Measurements from ENCODE around the gene TARS1.

DNA sequence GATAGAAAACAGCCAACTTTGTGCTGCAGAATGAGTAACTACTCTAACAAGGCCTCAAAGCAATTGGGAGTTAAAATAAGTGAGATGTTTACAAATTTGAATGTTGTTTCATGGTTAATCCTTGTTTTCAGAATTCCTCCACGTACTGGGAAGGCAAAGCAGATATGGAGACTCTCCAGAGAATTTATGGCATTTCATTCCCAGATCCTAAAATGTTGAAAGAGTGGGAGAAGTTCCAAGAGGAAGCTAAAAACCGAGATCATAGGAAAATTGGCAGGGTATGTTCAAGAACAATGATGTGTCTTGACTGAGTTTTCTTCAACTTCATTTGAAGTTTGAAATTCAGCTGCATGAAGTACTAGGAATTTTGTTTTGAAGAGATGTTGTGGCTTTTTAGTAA is 16.4 kb downstream of the TARS1 start:
- TF ChIP-seq SP1 (IDR thresholded peaks at IDR 0.05), result no peak
- TF ChIP-seq L3MBTL2 (conservative IDR thresholded peaks at IDR 0.05), result no peak
- no peak for TF ChIP-seq NFRKB (IDR thresholded peaks at IDR 0.05)
- no peak for TF ChIP-seq FOXM1 (IDR thresholded peaks at IDR 0.05; ENCODE audit: borderline replicate concordance)
